OCI-LY3 (cell line): ENCODE results near the gene COCH.
"Not testable (repeated sequence)": the region's sequence is repeated elsewhere in the genome, so short reads cannot be mapped to it uniquely, and the experiment has no call there.

Experiments used
- CTCF ChIP-seq: fragments of 200-600, 300-600 bp; sonication (generic); IDR thresholded peaks from 2 replicates; pipeline ENCODE4 v1.5.1; 2014; ENCODE audit warnings: antibody characterized with exemption, low read length, low read depth
- EZH2phosphoT487 ChIP-seq: fragments of 200-600 bp; shearing (Covaris generic); IDR thresholded peaks from 2 replicates; pipeline ENCODE4 v1.6.1; 2018; ENCODE audit warnings: antibody characterized with exemption, mixed run types, low read depth

- not testable (repeated sequence) for TF ChIP-seq CTCF, EZH2phosphoT487
These were observed 59.6 kb downstream of the COCH start for GRCh38 chr14:30933937-30934336.
